HL-60/S4 (cell line): ENCODE results near the gene HNRNPR.

Experiments used
- in situ Hi-C: fragments of 300-500 bp; cut with MboI; formaldehyde crosslinking; loops from 2 replicates; pipeline ENCODE4 v1.14.3; 2022; ENCODE audit warnings: low sequenced_read_pairs

Gene HNRNPR

DNA sequence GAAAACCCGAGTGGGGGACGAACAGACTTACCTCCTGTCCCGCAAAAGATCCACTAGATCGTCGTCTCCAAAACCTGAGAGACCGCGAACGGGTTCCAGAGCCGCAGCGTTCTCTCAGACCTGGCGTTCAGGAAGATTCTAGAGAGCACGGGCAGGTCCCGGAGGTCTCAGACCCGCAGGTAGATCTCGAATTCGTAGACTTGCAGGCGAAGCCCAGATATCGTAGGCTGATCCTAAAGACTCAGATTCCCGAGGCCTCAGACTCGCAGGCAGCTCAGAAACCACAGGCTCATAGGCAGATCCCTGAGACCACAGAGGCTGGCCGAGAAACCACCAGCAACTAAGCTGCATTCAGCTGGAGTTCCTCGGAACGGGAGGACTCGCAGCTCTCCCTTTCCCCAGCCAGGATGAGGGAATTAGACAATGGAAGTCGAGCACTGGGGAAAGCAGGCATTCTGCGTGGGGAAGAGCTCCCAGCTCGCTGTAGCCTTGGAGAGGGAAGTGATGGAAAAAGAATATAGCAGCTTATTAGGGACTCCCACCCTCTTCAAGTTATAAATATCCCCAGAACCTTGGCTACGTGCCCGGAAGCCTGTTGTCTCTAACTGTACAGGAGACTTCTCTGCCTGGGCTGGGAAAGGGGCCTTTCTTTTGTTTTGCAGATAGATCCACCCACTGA, 25.4 kb upstream of the HNRNPR start, which contains the start of gene ZNF436:
ZNF436 (minus strand) TSS at position 502 of the 679 bp plus-strand sequence. CDS start 1,831 bp downstream, outside the sequence.
- in situ Hi-C loops, result no loop called here

DNA sequence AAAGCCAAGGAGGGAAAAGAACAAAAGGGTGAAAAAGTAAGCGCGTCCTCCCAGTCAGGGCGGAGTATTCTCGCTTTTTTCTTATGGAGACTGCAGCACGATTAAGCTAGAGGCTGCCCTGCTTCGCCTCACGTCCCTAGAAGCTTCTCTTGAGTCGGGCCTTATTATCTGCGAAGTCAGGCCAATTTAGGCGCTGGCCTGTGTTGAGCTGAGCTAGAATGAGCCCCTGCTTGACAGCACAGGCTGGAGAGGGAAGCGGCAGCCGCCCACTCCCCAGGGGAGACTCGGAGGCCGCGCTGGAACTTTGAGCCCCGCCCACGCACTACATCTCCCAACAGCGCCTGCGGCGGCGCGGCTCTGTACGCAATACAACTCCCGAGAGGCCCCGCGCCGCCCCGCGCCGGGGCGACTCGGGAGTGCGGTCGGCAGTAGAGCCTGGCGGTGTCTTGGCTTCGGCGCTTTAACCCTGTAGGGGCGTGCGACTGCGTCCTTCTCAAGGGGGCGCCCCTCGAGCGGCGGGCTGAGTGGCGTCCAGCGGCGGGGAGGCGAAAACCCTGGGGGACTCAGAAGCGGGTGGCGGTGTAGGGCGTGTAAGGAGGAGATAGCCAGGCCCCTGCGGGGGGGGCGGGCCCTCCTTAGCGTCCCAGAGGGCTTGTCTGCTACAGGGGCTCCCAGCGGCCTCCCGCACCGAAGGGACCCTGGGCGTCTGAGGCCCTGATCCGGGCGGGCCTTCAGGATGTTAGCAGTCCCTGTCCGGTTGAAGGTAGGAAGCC, 24.7 kb upstream of the HNRNPR start:
- in situ Hi-C loops, result no loop called here

DNA sequence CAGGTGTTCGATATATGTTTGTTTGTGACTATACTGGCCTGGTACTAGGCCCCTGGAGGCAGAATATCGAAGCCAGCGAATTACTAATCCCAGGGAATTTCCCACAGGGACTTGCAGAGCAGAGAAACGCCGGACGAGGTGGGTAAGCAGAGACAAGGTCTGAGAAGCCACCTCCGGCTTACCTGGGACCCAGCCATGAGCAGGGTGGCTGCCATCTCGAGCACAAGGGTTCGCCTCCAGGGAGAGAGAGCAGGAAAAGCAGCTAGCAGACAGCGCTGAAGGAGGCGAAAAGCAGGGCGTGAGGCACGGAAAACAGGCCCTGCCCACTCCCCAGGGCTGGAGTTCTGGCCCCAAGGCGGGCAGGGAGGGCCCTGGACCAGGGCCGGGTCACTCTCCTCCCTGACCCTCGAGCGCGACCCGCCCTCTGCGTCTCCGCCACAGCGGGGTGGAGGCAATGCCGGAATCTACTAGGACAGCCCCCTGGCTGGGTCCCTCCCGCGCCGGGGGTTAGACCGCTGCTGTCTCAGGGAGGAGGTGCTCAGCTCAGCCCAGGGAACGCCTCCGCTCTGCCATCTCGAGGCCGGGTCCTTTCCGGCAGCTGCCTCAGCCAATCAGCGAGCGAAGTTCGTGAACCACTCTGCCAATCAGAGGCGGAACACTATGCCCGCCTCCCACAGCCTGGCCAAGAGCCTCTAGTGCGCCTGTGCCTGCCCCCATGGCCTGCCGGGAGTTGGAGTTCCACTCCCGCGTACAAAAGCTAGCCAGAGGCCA, 23.9 kb upstream of the HNRNPR start:
- in situ Hi-C loops, result no loop called here

DNA sequence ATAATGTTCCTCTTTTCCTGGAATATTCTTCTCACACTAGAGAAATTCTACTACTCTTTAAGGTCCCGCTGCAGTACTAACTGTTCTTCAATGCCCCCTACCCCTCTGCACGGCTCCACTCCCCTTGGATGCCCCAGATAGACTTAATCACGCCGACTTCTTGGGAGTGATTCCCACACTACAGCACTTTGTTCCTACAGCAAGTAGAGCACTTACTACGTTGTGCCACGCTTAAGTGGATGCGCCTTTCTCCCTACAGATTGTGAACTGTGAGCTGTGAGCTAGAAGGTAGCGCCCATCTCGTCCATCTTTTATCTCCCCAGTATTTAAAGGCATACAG, 23.3 kb upstream of the HNRNPR start:
- in situ Hi-C loops, result no loop called here

DNA sequence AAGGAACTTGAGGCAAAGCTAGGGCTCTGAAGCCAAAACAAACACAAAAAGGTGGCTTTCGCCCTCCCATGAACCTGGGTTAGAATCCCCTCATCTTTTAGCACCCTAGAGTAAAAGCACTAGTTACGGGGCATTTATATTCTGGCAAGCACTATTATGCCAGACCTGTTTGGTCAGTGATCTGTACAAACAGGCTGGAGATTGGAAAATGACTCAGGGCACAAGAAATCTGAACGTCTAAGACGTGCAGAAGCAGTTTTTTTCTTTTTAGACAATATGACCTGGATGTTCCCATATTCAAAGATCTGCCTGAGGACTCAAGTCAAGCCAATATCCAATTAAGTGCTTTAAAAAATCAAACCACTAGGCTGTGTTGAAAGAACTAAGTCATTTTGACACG, 22.5 kb upstream of the HNRNPR start:
- in situ Hi-C loops, result no loop called here

DNA sequence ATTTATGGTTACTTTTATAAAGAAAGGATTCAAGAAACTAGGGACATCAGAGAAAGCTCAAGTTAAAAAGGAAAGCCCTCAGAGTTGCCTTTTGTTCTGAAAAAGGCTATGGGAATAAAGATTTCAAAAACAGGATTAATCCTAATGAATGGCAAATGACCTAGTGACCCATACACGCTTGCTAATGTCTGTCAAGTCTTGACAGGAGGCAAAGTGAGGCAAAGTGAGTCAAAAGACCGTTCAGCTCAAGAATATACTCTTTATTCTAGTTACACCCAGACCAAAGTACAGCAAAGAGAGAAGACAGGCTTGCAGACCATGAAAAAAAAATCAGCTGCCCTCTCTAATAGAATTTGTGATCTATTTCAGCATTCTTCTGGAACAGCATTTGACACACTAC, 22.1 kb upstream of the HNRNPR start:
- in situ Hi-C loops, result no loop called here

DNA sequence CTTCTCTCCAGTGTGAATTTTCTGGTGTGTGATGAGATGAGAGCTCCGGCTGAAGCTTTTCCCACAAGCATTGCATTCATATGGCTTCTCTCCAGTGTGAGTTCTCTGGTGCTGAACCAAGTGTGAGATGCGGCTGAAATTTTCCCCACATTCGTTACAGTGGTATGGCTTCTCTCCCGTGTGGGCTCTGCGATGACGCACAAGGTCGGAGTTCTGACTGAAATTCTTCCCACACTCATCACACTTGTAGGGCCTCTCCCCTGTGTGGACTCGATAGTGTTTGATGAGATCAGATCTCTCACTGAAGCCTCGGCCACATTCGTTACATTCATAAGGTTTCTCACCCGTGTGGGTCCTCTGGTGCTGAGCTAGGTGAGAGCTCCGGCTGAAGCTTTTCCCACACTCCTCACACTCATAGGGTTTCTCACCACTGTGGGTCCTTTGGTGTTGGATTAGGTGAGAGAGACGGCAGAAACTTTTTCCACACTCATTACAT, 18.2 kb upstream of the HNRNPR start:
- in situ Hi-C loops, result no loop called here

DNA sequence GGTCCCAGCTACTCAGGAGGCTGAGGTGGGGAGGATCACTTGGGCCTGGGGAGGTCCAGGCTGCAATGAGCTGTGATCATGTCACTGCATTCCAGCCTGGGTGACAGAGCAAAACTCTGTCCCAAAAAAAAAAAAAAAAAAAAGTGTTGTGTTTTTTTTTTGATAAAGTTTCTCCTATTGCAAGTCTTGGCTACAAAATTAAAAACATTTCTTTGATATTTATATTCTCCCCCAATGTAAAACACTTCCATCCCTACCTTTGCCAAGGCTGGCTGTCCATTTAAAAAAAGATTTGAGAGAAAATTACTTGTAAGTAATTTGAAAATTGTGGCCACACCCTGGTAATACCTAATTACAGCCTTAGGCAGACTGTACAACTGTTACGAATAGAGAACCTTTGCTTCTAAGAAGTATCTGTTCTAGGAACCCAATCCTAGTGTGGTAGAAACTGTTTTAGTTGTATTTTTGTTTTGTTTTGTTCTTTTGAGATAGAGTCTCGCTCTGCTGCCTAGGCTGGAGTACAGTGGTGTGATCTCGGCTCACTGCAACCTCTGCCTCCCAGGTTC, 14.3 kb upstream of the HNRNPR start:
- in situ Hi-C loops, result no loop called here

DNA sequence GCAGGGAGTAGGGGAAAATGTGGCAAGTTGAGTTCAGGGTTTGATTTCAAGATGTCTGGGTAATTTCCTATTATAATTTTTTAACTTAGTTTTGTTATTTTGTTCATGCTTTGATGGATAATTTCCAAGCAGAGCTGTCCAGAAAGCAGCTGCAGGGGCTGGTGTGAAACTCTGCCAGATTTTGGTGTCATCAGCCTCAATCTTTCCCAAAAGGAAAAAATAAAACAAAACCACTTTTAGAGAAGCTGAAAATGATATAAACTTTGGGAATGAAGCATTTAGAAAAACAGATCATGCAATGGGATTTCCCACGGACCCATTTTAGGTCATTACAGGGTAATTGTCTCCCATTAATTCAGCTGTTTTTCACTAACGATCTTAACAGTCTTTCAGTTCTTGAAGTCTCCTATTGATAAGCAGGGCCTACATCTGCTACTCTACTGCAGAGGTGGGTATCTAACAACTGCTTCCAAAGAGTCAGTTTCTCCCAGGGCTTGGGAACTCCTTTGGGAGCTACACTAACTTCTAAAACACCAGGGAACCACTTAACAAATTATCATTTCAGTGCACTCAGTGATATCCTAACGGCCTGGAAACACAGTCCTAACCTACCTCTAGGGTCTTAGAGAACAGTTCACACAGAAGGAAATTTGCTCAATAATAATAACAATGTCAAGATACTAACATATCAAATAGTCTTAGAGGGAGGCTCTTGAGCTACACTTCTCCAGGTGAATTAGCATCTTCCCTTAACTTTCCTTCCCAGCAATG, 13.2 kb upstream of the HNRNPR start:
- in situ Hi-C loops, result no loop called here

DNA sequence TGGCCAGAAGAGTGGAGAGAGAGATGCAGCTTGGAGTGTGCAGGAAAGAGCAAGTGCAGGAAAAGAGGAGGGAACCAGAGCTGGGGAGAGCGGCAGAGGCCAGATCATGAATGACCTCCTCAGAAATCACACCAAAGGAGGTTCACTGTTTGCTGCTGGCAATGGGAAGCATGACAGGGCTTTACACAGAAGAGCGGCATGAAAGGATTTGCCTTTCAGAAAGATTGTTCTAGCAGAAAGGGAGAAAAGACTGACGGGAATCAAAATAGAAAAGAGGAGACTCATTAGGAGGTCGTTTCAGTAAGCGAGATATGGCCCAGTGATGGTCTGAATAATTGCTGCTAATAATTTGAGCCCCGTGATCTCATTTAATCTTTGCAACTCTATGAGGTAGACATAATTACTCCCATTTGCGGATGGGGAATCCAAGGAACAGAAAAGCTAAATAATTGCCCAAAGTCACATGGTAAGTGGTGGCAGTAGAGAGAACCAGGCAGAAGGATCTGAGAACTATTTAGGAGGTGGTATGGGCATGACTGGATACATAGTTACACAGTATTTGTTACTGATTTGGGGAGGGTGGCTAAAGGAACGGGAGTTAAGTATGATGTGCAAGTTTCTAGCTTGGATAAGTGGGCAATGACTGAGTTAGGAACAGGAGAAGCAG, 12.5 kb upstream of the HNRNPR start:
- in situ Hi-C loops, result no loop called here

DNA sequence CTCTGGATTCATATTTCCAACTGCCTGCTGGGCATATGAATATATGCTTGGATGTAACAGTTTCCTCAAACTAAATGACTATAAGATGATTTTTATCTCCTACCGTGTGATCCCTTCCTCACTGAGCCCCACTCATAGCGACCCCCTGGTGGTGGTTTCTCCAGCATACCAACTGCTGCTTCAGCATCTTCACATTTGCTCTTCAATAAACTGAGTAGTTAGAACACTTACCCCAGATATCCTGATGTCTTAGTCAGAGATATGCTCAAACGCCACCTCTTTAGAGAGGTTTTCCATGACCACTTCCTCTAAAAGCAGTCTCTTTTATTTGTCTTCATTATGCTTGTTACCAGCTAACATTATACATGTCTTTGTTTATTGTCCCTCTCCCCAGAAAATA, 10.2 kb upstream of the HNRNPR start:
- in situ Hi-C loops, result no loop called here

DNA sequence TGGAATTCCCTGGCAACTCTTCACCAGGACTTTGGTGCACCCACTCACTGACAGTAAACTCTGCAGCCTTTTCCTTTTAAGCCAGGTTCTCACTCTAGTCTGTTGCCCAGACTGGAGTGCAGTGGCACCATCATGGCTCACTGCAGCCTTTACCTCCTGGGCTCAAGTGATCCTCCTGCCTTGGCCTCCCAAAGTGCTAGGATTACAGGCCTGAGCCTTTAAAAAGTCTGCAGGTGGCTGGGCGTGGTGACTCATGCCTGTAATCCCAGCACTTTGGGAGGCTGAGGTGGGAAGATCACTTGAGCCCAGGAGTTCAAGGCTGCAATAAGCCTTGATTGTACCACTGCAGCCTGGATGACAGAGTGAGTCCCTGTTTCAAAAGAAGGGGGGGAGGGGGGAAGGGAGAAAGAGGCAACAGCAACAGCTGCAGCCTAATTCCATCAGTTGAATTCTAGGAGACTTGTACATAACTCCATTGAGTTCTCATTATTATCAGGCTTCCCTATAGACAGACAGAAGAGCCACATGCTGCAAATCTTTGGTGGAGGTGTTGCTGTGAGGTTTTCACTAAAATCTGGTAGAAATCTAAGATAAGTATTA, 8.1 kb upstream of the HNRNPR start:
- in situ Hi-C loops, result no loop called here

DNA sequence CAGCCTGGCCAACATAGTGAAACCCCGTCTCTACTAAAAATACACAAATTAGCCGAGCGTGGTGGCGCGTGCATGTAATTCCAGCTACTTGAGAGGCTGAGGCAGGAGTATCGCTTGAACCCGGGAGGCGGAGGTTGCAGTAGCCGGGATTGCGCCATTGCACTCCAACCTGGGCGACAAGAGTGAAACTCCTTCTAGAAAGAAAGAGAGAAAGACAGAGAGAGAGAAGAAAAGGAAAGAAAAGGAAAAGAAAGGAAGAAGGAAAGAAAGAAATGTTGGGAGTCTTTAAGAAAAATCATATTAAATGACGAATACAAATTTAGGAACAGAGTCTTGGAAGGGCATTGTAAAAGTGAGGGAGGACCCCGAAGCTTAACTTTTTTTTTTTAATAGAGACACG, 1.8 kb upstream of the HNRNPR start:
- in situ Hi-C loops, result no loop called here

DNA sequence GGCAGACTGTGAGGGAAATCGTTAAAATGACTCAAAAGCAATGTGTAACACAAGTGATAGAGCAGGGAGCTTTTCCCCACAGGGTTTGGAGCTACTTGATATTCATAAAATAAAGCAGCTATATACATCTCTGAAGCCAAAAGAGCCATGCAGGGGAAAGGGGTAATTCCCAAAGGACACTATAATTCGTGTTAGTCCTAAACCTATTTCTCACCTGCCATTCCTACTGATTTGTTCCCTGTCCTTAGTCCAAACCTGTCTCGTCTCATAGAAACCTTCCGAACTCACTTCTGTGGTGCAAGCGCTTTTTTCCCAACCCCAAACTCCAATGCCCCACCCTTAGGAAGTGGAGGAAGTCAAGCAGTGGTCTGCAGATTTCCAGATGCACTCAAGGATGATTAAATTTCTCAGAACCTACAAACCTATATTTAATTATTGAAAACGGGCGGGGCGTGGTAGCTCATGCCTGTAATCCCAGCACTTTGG, 946 bp upstream of the HNRNPR start:
- in situ Hi-C loops, result no loop called here

DNA sequence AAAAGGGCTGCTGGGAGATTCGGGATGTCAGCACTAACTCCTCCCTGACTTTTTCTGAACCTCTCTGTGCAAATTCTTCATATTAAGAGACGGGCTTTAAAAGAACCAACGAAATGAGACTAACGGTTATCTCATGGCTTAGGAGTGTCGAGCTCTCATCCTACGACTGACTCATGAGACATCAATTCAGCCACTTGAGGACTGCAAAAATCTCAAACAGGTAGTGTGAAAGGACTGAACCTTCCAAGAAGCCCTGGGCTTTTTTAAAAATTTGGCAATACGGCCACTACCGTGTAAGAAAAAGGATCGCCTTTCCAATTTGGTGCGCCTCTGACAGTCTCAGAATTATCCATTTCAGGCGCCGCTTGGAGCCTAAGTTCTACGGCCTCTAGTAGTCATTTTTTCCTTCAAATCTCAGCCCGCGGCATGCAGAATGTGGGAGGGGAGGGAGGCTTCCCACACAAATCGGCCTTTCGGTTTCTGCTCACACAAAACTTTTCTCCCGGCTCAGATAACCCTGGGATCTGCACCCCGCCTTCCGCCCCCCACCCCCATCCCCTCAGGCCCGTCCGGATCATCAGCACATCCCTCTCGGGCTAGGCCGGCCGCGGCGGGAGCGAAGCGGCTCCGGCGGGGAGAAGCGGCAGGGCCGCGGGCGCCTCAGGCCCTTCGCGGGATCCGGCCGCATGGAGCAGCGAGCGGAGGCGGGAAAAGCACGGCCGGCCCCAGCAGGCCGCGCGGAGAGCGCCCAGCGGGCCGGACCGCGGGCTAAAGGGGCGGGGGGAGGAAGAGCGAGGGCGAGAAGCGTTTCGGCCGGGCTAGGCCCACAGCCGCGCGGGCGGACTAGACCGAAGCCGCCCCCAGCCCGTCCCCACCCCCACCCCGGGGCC, 618 bp downstream of the HNRNPR start:
- in situ Hi-C loops, result no loop called here

DNA sequence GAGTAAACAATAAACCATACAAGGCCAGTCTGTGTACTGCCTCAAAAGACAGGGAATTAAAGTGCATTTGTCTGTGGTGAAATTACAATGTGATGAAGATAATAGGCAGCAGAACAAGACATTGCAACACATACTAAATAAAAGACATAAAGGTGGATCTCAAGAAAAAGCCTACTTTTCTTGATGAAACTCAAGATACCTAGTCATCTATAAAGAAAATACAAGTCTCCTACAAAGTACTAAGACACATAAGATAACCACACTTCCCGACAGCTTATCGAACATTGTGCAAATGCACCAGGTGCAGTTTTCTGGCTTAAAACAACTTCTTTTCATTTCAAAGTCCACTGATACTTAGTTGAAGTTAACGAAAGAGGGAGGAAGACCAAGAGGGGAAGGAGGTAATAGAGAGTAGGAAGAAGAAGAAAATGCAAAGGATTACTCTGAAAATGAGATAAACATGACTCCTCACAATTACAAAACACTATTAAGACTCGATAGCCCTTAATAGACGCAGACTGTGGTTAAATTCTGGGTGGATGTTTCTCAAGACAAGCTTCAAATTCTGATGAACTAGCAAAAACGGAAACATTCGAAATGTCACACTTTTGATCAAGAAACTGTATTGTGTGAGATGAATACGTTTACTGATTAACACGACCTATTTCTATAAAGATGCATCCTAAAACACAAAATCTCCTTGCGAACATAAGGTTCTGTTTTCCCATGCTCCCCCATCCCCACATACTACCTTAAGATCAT, 2.0 kb downstream of the HNRNPR start:
- in situ Hi-C loops, result no loop called here

DNA sequence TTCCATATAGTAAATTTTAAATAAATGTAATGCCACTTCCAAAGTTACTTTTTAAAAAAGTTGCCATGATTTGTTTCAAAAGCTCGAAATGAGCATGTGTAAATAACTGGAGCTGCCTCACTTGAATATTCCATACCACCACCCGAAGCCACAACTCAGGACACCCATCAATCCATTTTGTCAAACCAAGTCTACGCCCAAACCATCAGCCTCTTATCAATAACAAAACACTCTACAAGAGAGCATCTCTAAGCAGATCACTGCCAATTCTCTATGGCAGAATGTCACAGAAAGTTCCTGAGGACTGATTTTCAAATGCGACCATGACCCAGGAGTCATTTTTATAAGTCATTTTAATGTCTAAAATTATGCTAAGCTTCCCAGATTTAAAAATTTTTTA, 4.5 kb downstream of the HNRNPR start:
- in situ Hi-C loops, result no loop called here

DNA sequence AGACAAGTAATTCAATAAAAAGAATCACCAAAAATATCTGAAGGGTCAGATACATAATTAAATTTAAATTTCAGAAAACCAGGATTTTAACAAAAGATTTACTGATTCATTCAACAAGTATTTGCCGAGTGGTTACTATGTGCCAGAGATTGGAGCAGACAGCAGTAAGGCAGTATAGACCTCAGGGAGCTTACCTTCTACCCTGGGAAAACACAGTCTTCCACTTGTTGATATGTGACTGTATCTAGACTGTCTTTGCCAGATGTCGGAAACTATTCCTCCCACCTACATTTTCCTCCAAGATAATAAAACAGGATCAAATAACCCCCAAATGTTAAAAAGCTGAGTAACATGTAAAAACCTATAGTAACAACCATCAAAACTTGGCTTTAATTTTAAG, 6.2 kb downstream of the HNRNPR start:
- in situ Hi-C loops, result no loop called here
